BJ (cell line): Measurements from ENCODE around the gene PTPN23. TPM values are rescaled to one million over a fixed set of nuclear protein-coding genes. Genes with fewer than 3 reads are reported as not detected.

Experiments used
- CTCF ChIA-PET: fragments of 350-600 bp; formaldehyde crosslinking; extraction: SDS; loops from one replicate; lab custom pipeline; 2021; ENCODE audit warnings: antibody characterized with exemption, inconsistent platforms; lab: Yijun Ruan, JAX
- POLR2A ChIA-PET: fragments of 300-600 bp; sonication (Branson Sonifier 250); formaldehyde crosslinking; extraction: SDS; loops from one replicate; lab custom pipeline; 2021; ENCODE audit warnings: antibody characterized with exemption; lab: Charles Lee
- DNase-seq: peaks from one replicate; pipeline ENCODE4 v3.0.0-alpha.2; 2011; ENCODE audit warnings: low read depth
- H3K27me3 ChIP-seq: 2 replicates; pipeline ENCODE4 v1.6.0; 2011; ENCODE audit warnings: low read length; ENCODE audit not compliant: control insufficient read depth, insufficient read depth
- H3K36me3 ChIP-seq: 2 replicates; pipeline ENCODE4 v1.5.1; 2011; ENCODE audit warnings: low read length; ENCODE audit not compliant: control insufficient read depth, insufficient read depth
- H3K4me3 ChIP-seq: 2 replicates; pipeline ENCODE4 v1.5.1; 2011; ENCODE audit warnings: low read depth, mild to moderate bottlenecking, control low read depth, low read length
- CTCF ChIP-seq: IDR thresholded peaks from 2 replicates; pipeline ENCODE4 v1.5.1; 2011; ENCODE audit warnings: low read depth, mild to moderate bottlenecking, control low read depth, inconsistent platforms, low read length, moderate library complexity; ENCODE audit not compliant: insufficient read depth
- polyA plus RNA-seq: library from polyadenylated mRNA; depleted of rRNA; stranded (reverse); fragments of >200 nt; gene quantifications from 2 replicates; pipeline ENCODE4 v1.2.3, GENCODE V29; 2011

The PTPN23 gene
- polyA plus RNA-seq, 1 experiment: 2.5 TPM

GRCh38 chr3:47421741-47422649 is 41.2 kb downstream of the PTPN23 start:
- Histone ChIP-seq H3K4me3 (no peak overlapping the region), H3K27me3 (no peaks in the 10 kb centered on the region), H3K36me3 (peaks cover 26% of the 10 kb centered on the region)
- ChIA-PET CTCF (interaction anchor here (0.6 to 6.0 kb wide), 30 partner anchors 9 to 380 kb away, joined by 3 to 71 read pairs (median 4); partner anchors contain the start of genes ELP6, PTPN23 and SCAP), POLR2A (no interaction called here)
- no peak for DNase-seq
- TF ChIP-seq CTCF: peak; percentile 28; the same call in 1 of the 2 replicates

DNA sequence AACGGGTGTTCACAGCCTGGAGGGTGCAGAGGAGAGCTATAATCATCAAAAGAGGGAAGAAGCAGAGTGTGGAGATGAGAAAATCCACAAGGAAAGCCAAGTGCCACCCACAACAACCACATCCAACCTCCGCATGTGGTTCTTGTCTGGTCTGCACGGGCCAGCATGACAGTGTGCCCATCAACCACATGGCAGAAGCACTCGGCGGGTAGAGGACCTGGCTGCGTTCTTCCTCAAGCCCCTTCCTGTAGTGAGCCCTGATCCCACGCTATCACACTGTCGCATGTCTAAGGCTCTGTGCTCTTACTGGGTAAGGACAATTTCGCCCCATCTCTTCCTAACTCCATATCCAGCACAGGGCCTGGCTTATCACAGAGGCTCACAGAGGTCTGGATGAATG is 41.9 kb downstream of the PTPN23 start:
- CTCF ChIA-PET: interaction anchor here (0.6 to 6.0 kb wide), 10 partner anchors 16 to 283 kb away, joined by 3 to 71 read pairs (median 3); partner anchors contain the start of genes ELP6, PTPN23 and SCAP
- no peak overlapping the region for H3K4me3 ChIP-seq
- DNase-seq: no peak
- TF ChIP-seq CTCF: no peak
- H3K27me3 ChIP-seq: no peaks in the 10 kb centered on the region
- peaks cover 26% of the 10 kb centered on the region for H3K36me3 ChIP-seq
- POLR2A ChIA-PET: no interaction called here

DNA sequence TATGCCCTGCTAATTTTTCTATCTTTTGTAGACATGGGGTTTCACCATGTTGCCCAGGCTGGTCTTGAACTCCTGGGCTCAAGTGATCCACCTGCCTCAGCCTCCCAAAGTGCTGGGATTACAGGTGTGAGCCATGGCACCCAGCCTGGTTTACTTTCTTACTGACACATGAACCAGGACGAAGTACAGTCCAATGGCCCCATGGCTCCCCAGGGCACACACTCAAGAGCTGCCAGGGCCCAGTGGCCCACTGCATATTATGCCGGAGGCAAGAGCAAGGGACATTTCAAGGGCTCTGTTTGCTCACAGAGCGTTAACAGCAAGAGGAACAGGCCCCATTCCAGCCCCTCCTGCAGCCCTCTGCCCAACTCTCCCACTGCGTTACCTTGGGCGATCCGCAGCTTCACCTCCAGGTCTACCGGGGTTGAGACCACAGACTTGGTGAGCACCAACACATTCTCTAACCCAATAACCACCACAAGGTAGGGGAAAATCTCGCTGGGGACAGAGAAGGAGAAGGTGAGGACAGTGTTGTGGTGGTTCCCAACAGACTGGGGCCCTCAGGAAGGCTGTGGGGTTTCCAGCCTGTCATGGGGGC is 42.8 kb downstream of the PTPN23 start:
- no peak for DNase-seq
- ChIA-PET CTCF (interaction anchor here (0.8 to 6.0 kb wide), 4 partner anchors 11 to 90 kb away, joined by 3 to 71 read pairs (median 24); partner anchors contain the start of genes ELP6 and SCAP), POLR2A (no interaction called here)
- peaks cover 24% of the 10 kb centered on the region for H3K36me3 ChIP-seq
- no peak for TF ChIP-seq CTCF
- no peaks in the 10 kb centered on the region for H3K27me3 ChIP-seq
- no peak overlapping the region for H3K4me3 ChIP-seq

DNA sequence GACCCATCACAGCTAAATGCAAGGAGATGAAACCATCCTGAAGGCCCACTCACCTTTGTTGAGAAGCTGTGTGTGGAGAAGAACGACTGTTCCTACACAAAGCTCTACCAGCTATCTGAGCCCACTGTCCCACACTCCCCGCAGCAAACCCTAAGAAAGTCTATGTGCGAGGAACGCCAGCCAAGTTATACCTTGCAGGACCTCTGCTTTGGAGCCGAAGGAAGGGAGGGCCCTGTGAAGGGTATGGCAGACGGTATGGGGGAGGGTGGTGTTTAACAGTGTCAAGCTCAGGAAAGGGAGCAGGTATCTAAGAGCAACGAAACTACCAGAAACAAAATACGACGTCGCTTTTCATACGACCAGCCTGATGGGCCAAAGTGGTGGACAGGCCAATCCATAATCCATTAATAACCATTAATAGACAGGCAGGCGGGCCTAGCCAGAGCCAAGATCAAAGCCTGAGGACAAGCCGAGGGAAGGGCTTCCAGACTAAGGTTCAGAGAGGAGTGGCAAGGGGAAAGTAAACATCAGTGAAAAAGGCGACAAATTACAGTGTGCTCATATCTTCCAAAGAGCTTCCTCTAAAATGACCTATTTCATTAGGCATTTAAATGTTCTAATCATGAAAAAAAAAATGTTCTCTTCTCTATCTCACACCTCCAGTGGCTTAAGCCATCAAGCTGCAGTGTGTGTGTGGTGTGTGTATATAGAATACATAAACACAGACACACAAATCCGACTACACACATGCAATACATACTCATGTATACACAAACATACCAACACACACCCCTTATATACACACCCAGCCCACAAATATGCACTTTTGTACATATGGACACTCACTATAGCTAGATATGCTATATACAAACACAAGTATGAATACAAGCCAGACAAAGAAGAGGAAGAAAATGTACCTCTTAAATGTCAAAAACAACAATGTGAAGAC is 43.9 kb downstream of the PTPN23 start:
- H3K27me3 ChIP-seq: no peaks in the 10 kb centered on the region
- no peak for DNase-seq
- TF ChIP-seq CTCF: no peak
- H3K4me3 ChIP-seq: no peak overlapping the region
- peaks cover 22% of the 10 kb centered on the region for H3K36me3 ChIP-seq
- CTCF ChIA-PET: interaction anchor here (1.1 to 6.0 kb wide), 2 partner anchors 12 to 51 kb away, joined by 4 to 71 read pairs; partner anchors contain the start of gene SCAP
- POLR2A ChIA-PET: no interaction called here
